K562 (cell line): ENCODE results near the gene SRD5A1. TPM values are rescaled to one million over a fixed set of nuclear protein-coding genes. Genes with fewer than 3 reads are reported as not detected.

Experiments
- ATF1 ChIP-seq, 2 experiments: fragments of 450-650 bp in 1 of 2; IDR thresholded peaks; 2 replicates each; pipeline ENCODE4 v1.6.1; 2016; ENCODE audit warnings: missing compliant biosample characterization in 1 of 2, missing genetic modification characterization in 1 of 2
- BRD9 ChIP-seq: fragments of 450-650 bp; IDR thresholded peaks from 2 replicates; pipeline ENCODE4 v1.6.1; 2018; ENCODE audit warnings: low read depth; ENCODE audit not compliant: partially characterized antibody
- CHD4 ChIP-seq: fragments of 200-600 bp; sonication (generic); IDR thresholded peaks from 3 replicates; pipeline ENCODE4 v1.6.1; 2012; ENCODE audit warnings: low read depth, mild to moderate bottlenecking, mixed read lengths, low read length, inconsistent platforms; ENCODE audit not compliant: insufficient read depth, insufficient replicate concordance, poor library complexity, severe bottlenecking
- CREBBP ChIP-seq: IDR thresholded peaks from one replicate; pipeline ENCODE4 v1.6.1; 2012; ENCODE audit warnings: low read depth, mild to moderate bottlenecking, control low read depth, inconsistent platforms, low read length
- DIDO1 ChIP-seq: fragments of 450-650 bp; IDR thresholded peaks from 2 replicates; pipeline ENCODE4 v1.6.1; 2016; ENCODE audit warnings: low read depth, missing biosample characterization, missing genetic modification characterization
- ESRRA ChIP-seq: fragments of 450-650 bp; IDR thresholded peaks from 2 replicates; pipeline ENCODE4 v1.6.1; 2014; ENCODE audit warnings: low read depth, mild to moderate bottlenecking, moderate library complexity, borderline replicate concordance
- GABPA ChIP-seq: fragments of 200-800 bp; sonication (Bioruptor generic); conservative IDR thresholded peaks from 2 replicates; pipeline ENCODE4 v1.6.1; 2016; ENCODE audit warnings: low read depth, missing genetic modification characterization, missing compliant biosample characterization
- GATAD2B ChIP-seq: fragments of 450-650 bp; IDR thresholded peaks from 2 replicates; pipeline ENCODE4 v1.6.1; 2017; ENCODE audit warnings: mild to moderate bottlenecking, borderline replicate concordance
- KHSRP ChIP-seq: fragments of 450-650 bp; IDR thresholded peaks from 2 replicates; pipeline ENCODE4 v1.6.1; 2017
- MTA2 ChIP-seq: fragments of 450-650 bp; IDR thresholded peaks from 2 replicates; pipeline ENCODE4 v1.6.1; 2016; ENCODE audit warnings: low read depth
- MTF1 ChIP-seq: fragments of 250-450 bp; sonication (Bioruptor Pico); IDR thresholded peaks from 2 replicates; pipeline ENCODE4 v1.9.0; 2021; ENCODE audit warnings: moderate library complexity, mild to moderate bottlenecking, inconsistent platforms, borderline replicate concordance
- PHF8 ChIP-seq: fragments of 200-600 bp; sonication (generic); IDR thresholded peaks from 2 replicates; pipeline ENCODE4 v1.6.1; 2012; ENCODE audit warnings: mixed run types, mild to moderate bottlenecking, inconsistent platforms, low read length, moderate library complexity, borderline replicate concordance
- SRSF1 ChIP-seq: fragments of 200-400 bp; formaldehyde crosslinking; IDR thresholded peaks from 2 replicates; pipeline ENCODE4 v1.6.1; 2017; ENCODE audit warnings: mild to moderate bottlenecking, low read depth, low read length, moderate library complexity
- ZNF12 ChIP-seq: sonication (generic); formaldehyde crosslinking; IDR thresholded peaks from 2 replicates; pipeline ENCODE4 v1.4.0; 2020; ENCODE audit warnings: mild to moderate bottlenecking, missing genetic modification reagents
- ZNF143 ChIP-seq: sonication (generic); formaldehyde crosslinking; IDR thresholded peaks from 2 replicates; pipeline ENCODE4 v1.9.0; 2022; ENCODE audit warnings: mild to moderate bottlenecking, missing genetic modification reagents
- ZNF24 ChIP-seq: fragments of 450-650 bp; IDR thresholded peaks from 2 replicates; pipeline ENCODE4 v1.6.1; 2016
- ZNF75A ChIP-seq: fragments of 450-650 bp; formaldehyde crosslinking; IDR thresholded peaks from 2 replicates; pipeline ENCODE4 v1.4.0; 2020; ENCODE audit warnings: mild to moderate bottlenecking
- polyA plus RNA-seq, 8 experiments: library from polyadenylated mRNA; depleted of rRNA in 4 of 8; stranded (reverse) in 5 of 8; unstranded in 3 of 8; fragments of >200 nt; fragmentation: Nextera tagmentation in 2 of 8; fragmentation: Illumina TruSeq in 1 of 8; extraction: Ambion mirVana in 2 of 8; extraction: Trizol in 1 of 8; gene quantifications; 2 replicates each; pipeline versions ENCODE4 v1.2.1 to v1.2.3, GENCODE V29; 2011 to 2014; ENCODE audit warnings: inconsistent platforms in 1 of 8, missing spikeins in 1 of 8
- total RNA-seq, 7 experiments: library from RNA; depleted of rRNA in 6 of 7; stranded (reverse); fragments of >200 nt in 6 of 7; fragmentation: Illumina TruSeq in 2 of 7; extraction: Trizol in 2 of 7; gene quantifications; 2 replicates each; pipeline versions ENCODE4 v1.2.1 to v1.2.3, GENCODE V29; 2011 to 2021; ENCODE audit warnings: low replicate concordance in 1 of 7
- TF ChIP-seq, protein P1 (sequence below): IDR thresholded peaks from 3 replicates; pipeline ENCODE4 v1.6.1; 2011; ENCODE audit warnings: borderline replicate concordance, mild to moderate bottlenecking, moderate library complexity; ENCODE audit not compliant: insufficient read length; ENCODE audit errors: extremely low read depth
- TF ChIP-seq, protein P2 (sequence below): sonication (generic); formaldehyde crosslinking; IDR thresholded peaks from 2 replicates; pipeline ENCODE4 v1.9.0; 2022; ENCODE audit warnings: mild to moderate bottlenecking, missing genetic modification reagents
- TF ChIP-seq, protein P3 (sequence below): sonication (generic); formaldehyde crosslinking; IDR thresholded peaks from 2 replicates; pipeline ENCODE4 v1.9.0; 2022; ENCODE audit warnings: mild to moderate bottlenecking, missing genetic modification reagents
- TF ChIP-seq, protein P4 (sequence below), 2 experiments: IDR thresholded peaks; 2 replicates each; pipeline ENCODE4 v1.6.1; 2012; ENCODE audit warnings: improper control_type of control experiment in 2 of 2, low read depth in 2 of 2, low read length in 2 of 2, borderline replicate concordance in 1 of 2

Gene SRD5A1
- total and polyA plus RNA-seq, 9 of the 15 experiments (the other 6 are each of a cell fraction or from before 2014, with no cell fraction given), result 1.3 to 22.6 (median 8.1) TPM

DNA sequence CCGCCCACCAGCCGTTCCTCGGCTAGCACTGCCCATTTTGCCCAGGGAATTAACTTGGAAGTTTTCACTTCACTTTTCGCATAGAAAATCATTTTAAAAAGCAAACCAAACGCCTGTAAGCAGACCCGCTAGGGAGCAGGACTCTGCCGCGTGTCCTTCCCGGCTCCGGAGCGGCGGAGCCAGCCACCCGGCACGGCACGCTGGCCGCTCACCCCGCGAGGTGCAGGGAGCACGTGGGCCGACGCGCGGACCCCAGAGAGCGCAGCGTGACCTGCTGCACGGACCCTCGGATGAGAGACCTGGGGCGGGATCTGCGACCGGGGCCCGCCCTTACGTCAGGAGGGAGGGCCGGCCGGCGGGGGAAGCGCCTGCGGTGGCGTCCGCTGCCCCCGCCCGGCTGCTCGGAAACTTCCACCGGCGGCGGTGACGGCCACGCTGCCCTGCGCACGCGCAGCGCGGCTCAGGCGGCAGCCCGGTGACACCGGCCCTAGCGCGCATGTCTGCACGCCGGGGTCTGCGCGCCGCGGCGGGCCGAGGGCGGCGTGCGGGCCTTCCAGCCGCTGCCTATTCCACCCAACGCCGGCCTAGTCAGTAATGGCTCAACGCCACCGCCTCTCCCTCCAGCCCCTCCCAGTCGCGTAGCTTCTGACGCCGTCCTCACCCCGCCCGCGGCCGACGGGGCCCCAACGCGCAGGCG is 79.5 kb downstream of the SRD5A1 start (continued):
- TF ChIP-seq, protein P1, sequence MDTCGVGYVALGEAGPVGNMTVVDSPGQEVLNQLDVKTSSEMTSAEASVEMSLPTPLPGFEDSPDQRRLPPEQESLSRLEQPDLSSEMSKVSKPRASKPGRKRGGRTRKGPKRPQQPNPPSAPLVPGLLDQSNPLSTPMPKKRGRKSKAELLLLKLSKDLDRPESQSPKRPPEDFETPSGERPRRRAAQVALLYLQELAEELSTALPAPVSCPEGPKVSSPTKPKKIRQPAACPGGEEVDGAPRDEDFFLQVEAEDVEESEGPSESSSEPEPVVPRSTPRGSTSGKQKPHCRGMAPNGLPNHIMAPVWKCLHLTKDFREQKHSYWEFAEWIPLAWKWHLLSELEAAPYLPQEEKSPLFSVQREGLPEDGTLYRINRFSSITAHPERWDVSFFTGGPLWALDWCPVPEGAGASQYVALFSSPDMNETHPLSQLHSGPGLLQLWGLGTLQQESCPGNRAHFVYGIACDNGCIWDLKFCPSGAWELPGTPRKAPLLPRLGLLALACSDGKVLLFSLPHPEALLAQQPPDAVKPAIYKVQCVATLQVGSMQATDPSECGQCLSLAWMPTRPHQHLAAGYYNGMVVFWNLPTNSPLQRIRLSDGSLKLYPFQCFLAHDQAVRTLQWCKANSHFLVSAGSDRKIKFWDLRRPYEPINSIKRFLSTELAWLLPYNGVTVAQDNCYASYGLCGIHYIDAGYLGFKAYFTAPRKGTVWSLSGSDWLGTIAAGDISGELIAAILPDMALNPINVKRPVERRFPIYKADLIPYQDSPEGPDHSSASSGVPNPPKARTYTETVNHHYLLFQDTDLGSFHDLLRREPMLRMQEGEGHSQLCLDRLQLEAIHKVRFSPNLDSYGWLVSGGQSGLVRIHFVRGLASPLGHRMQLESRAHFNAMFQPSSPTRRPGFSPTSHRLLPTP, result no peak
- TF ChIP-seq BRD9 (peak; percentile 39), ZNF12 (0 out of 2 replicates have a peak, but pooled peaks have one; percentile 59), CREBBP (no peak), DIDO1 (tag) (no peak), MTA2 (no peak), CHD4 (peak; percentile 57), PHF8 (peak; percentile 80; the same call in 1 of the 2 replicates), MTF1 (CRISPR knock-in tag) (no peak), ZNF75A (no peak), SRSF1 (no peak), GATAD2B (peak; percentile 94), GABPA (peak; percentile 55; the same call in 1 of the 2 replicates), ZNF24 (peak; percentile 63), KHSRP (no peak), ESRRA (peak; percentile 66; the same call in 1 of the 2 replicates), ATF1 (CRISPR knock-in tag; IDR thresholded peaks at IDR 0.05) (peak; percentile 85), ATF1 (tag; IDR thresholded peaks at IDR 0.05) (peak; percentile 95), ZNF143 (CRISPR knock-in tag) (no peak)
- TF ChIP-seq, protein P2, sequence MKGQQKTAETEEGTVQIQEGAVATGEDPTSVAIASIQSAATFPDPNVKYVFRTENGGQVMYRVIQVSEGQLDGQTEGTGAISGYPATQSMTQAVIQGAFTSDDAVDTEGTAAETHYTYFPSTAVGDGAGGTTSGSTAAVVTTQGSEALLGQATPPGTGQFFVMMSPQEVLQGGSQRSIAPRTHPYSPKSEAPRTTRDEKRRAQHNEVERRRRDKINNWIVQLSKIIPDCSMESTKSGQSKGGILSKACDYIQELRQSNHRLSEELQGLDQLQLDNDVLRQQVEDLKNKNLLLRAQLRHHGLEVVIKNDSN, result peak; percentile 67; the same call in 1 of the 2 replicates
- TF ChIP-seq, protein P3, sequence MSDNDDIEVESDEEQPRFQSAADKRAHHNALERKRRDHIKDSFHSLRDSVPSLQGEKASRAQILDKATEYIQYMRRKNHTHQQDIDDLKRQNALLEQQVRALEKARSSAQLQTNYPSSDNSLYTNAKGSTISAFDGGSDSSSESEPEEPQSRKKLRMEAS, result peak; percentile 93
- TF ChIP-seq, protein P4, sequence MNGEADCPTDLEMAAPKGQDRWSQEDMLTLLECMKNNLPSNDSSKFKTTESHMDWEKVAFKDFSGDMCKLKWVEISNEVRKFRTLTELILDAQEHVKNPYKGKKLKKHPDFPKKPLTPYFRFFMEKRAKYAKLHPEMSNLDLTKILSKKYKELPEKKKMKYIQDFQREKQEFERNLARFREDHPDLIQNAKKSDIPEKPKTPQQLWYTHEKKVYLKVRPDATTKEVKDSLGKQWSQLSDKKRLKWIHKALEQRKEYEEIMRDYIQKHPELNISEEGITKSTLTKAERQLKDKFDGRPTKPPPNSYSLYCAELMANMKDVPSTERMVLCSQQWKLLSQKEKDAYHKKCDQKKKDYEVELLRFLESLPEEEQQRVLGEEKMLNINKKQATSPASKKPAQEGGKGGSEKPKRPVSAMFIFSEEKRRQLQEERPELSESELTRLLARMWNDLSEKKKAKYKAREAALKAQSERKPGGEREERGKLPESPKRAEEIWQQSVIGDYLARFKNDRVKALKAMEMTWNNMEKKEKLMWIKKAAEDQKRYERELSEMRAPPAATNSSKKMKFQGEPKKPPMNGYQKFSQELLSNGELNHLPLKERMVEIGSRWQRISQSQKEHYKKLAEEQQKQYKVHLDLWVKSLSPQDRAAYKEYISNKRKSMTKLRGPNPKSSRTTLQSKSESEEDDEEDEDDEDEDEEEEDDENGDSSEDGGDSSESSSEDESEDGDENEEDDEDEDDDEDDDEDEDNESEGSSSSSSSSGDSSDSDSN (IDR thresholded peaks at IDR 0.05; ENCODE audit: borderline replicate concordance in 1 of 2, low read depth in 2 of 2, low read length in 2 of 2), result 0 out of 4 replicates have a peak, but pooled peaks of 1 of the 2 experiments have one; percentile 36
